GM18861 (cell line): ENCODE results near the gene LARGE1.

Source experiments
- ATAC-seq: cut with Tn5 transposase; IDR thresholded peaks from one replicate; pipeline ENCODE4 v1.9.1; 2021; ENCODE audit not compliant: unreplicated experiment

LARGE1 gene

GRCh38 chr22:33451866-33452469 lies 468.3 kb downstream of the LARGE1 start:
- no peak for ATAC-seq

DNA sequence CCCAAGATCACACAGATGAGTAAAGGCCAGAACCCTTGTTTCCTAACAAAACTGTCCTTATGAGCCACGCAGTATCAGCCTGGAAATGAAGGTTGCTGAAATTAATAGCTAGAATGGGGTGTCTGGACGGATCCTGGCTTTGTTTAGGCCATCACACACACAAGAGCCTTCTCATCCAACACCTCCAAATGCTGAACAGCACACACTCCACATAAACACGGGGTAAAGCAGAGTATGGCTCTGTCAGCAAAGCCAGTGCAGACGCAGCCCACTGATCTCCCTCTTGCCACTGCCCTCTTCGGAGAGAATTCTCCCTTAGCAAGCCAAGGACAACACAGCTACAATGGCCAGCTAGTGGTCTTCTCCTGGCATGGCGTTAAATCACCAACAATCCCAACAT lies 469.5 kb downstream of the LARGE1 start:
- ATAC-seq: no peak

GRCh38 chr22:33447733-33448132 lies 472.5 kb downstream of the LARGE1 start:
- no peak for ATAC-seq

- ATAC-seq: no peak
Observed at GRCh38 chr22:33443683-33444082, 476.6 kb downstream of the LARGE1 start.

- ATAC-seq: no peak
Observed at GRCh38 chr22:33440756-33441155, 479.5 kb downstream of the LARGE1 start.

DNA sequence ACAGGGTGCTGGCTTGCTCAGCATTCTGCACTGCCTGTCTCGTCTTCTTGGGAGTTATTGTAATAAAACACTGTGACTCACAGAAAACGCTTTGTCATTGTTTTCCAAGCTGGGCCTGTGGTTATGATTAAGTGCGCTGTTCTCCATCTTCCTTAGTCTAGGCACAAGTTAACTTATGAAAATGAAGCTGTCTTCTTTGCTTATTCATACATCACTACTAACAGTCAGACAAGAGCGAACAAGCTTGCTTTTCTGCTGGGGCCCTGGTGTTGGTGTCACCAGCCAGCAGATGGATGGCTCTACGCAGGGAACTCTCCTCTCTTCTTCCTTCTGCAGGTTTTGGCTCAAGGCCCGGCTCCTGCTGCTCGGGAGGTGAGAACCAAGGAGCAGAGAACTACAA lies 482.0 kb downstream of the LARGE1 start:
- ATAC-seq: no peak

DNA sequence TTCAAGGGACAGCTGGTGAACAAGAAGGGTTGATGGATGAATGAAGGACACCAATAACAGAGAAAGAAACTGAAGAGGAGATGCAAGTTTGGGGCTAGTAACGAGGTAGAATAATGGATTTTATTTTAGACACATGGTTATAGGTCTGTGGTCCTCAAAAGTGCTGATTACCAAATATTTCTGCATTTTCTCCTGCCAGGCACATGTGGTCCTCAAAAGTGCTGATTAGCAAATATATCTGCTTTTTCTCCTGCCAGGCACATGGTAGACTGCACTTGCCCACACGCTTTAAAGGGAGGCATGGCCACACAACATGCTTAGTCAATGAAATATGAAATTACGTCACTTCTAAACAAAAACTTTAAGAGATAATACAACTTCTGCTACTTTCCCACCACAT lies 489.0 kb downstream of the LARGE1 start:
- no peak for ATAC-seq

- ATAC-seq: no peak
Observed at GRCh38 chr22:33429281-33429680, 491.0 kb downstream of the LARGE1 start.

- no peak for ATAC-seq
Observed at GRCh38 chr22:33427461-33427860, 492.8 kb downstream of the LARGE1 start.

DNA sequence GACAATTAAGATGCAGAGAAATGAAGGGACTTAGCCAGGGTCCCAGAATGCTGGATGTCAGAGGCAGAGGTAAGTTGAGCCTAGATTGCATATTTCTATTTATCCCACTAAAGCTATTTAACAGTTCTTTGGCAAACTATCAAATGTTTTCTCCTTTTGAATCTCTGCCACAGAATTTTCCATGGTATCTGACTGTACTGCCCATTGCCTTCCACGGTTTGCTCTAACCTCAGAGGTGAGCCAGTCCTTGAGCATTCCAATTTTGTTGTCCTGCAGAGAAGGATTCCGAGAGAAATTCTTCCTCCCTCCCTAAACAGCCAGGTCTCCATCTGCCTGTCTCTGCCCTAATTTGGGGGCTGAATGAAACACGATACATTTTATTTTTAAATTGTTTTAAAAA lies 493.8 kb downstream of the LARGE1 start:
- no peak for ATAC-seq

DNA sequence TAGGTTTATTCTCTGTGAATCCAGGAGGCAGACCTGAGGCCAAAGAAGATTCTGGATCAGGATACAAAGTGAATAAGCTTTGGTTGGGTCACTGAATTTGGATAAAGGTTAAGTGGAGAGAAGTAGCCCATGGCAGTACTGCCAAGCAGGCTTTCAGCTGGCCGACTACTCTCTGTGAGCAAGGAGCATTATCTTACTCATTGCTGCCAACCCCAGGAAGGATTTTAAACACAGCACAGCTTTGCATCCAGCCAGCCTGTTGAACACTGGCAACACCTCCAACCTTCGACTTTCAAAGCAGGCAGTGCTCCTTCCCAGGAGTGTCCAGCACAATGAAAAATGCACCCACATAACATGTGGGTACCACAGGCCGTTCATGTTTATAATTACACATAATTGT lies 498.4 kb downstream of the LARGE1 start:
- no peak for ATAC-seq

DNA sequence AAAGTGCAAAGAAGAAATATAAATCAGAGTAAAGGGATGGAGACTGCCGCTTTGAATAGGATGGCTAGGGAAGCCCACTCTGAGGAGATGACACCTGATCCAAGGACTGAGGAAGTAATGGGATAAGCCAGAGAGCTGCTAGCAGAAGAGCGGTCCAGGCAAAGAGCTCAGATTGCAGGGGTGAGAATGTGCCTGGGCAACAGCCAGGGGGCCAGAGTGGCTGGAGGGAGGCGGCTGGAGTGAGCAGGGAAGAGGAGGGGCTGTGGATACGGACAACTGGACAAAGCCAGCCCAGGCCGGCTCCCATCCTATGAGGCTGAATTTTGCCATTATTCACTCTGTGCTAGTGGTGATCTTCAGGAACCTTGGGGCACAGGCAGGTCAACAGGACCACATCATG lies 501.8 kb downstream of the LARGE1 start:
- no peak for ATAC-seq

DNA sequence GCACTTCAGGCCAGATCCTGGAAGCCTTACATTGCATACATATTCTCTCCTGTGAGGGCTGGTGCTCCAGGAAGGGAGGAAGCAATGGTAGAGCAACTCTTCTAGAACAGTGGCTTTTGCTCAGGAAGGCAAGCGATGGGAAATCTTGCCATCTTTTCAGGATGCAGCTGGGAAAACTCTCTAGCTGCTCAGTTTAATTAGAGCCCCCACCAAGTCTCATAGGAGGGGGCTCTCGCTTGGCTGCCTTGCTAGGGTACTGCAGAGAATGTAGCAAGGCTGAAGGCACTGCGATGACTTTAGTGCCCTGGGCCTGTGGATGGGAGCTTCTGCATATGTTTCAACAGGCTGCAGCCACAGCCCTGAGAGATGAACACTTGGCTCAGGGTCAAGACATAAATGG lies 504.9 kb downstream of the LARGE1 start:
- no peak for ATAC-seq

DNA sequence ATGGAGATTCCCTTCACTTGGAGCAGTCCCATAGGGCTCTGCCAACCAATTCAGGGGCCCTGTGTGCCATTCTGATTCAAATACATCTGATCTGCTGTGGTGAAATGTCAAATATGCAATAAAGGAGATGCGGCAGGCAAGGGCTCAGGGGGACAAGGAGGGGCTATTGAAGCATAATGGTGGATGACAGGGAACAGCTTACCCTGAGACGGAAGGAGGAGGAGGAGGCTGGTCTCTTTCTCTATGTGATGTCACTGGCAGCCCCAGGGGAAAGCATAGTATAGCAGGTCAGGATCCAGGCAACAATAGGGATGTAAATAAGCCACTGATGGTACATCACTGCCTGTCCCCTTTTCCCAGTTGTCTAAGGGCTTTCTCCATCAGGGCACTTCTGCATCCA lies 511.2 kb downstream of the LARGE1 start:
- no peak for ATAC-seq

GRCh38 chr22:33405194-33405593 lies 515.1 kb downstream of the LARGE1 start:
- no peak for ATAC-seq

DNA sequence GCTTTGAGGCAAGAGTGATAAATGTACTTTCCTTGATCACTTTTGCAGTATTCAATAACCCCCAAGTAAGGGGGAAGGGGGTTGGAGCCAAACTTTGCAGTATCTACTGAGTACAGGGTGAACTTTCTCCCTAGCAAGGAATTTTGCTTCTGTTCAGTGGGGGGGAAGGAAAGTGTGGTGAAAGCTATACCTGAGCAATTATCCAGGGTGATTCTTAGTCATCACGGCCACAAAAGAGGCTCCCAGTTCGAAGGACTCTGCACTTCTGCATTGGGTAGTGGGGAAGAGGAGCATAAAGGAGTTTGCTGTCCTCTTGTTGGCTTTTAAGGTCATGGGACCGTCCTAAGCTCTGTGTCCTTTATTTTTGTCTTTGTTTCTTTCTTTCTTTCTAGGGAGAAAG lies 515.6 kb downstream of the LARGE1 start:
- ATAC-seq: no peak

DNA sequence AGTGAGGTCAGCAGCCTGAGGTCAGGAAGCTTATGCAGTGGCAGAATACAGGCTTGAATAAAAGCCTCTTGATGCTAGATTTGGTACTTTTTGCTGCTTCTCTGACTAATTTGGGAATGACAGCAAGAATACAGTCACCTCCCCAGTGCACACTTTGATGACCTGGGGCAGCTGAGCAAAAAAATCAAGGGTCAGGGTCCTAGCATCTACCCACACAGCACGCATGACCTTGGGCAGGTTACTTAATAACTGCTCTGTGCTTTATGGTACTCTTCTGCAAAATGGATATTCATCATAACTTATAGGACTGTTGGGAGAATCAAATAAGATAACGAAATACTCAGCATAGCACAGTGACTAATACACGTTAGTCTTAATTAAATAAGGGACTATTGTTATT lies 518.0 kb downstream of the LARGE1 start:
- ATAC-seq: no peak

DNA sequence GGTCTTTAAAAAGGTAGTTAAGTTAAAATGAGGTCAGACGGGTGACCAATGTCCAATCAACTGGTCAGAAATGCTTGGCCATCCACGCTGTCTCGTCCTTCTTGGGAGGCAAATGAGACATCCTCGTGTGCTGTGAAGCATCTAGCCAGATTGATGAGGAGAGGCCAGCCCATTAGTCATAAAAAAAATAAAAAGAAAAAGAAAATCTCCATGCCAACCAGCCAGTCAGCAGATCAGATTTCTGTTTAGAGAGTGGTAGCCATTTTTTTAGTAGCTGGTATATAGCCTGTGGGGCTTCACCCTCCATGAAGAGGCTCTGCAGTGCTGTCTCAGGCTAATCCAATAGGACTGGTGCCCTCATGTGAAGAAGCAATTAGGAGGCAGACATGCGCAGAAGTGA lies 519.0 kb downstream of the LARGE1 start:
- ATAC-seq: no peak

DNA sequence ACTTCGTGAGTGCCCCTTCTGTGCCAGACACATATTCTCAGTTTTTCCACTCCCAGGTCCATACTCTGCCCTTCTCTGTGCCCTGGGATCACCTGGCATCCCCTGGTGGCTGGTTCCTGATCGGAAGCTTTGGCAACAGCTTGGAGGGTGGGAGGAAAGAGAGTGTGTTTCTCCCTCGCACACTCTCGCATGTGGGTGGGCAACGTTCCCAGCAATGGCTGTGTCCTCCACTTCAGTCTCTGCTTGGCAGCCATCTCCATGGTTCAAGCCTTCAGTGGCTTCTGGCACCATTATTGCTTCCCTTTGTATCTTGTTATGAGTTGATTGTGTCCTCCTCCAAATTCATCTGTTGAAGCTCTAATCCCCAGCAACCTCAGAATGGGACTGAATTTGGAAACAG lies 519.4 kb downstream of the LARGE1 start:
- no peak for ATAC-seq

GRCh38 chr22:33400061-33400840 lies 520.0 kb downstream of the LARGE1 start:
- no peak for ATAC-seq

DNA sequence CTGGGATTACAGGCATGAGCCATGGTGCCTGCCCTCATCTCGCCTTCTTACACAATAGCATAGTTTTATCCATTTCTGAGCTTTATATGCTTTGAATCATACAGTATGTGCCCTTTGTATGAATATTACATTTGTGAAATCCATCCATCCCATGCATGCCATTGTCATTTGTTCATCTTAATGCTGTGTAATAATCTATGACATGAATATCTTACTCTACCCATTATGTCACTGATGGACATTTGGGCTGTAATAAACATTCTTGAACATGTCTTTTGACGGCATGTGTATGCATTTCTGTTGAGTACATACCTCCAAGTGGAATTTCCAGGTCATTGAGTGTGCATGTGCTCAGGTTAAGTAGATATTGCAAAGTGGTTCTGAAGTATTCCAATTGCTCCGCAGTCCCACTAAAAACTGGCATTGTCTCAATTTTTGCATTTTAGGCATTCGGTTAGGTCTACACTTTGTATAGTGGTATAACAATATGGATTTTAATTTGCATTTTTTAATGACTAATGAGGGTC lies 522.8 kb downstream of the LARGE1 start:
- ATAC-seq: no peak

DNA sequence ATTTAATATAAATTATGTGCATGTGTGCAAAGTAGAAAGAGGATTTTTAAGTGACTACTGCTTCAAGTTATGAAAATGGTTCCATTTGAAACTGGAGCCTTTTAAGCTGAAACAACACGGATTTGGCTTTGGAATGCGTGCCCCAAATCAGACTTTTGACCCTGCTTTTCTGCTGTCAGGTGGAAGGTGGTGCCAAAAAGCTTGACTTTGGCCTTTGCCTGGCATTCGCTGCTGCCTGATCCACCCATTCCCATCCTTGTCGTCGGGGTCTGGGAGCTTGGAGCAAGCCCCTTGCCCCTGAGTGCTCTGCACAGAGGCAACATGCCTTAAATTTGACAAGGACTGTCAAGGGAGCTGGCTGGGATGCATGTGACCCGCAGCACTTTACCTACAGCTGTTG lies 526.8 kb downstream of the LARGE1 start:
- ATAC-seq: no peak

DNA sequence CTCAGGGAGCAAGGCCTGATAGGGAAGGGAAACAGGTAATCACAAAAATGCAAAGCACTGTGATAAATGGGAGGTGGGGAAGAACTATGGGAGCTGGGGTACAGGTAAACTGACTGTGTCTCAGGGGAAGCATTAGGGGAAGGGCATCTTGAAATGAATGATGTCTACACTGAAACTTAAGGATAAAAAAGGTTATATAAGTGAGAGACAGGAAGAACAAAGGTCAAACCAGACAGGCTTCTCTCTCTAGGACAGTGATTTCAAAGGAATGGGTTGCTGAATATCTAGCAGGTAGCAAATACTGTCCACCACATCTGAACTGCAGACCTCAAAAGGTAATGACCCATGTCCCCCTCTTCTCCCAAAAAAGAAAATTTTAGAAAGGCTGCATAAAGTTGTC lies 529.0 kb downstream of the LARGE1 start:
- no peak for ATAC-seq
